ENCODE data around the gene MED12L.

Gene MED12L

GRCh38 chr3:151297429-151297828 is 212.0 kb downstream of the MED12L start:
- no peak for DNase-seq (ENCODE audit: low spot score)

DNA sequence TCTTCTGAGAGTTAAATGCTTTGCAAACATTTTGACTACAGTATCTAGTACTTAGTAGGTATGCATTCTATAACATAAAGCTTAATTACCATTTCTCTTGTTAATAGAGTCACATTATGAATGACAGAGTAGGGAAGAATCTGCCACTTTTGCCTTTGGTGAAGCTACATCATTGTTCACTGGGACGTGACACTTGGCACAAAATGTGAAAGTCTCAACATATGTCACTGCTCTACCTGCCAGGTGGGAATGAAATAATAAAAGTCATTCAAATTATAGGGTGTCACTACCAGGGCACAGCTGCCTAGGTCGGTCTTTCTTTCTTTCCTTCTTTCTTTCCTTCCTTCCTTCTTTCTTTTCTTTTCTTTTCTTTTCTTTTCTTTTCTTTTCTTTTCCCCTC is 213.5 kb downstream of the MED12L start:
- DNase-seq (ENCODE audit: low spot score): no peak

GRCh38 chr3:151300539-151300938 is 215.1 kb downstream of the MED12L start:
- no peak for DNase-seq (ENCODE audit: low spot score)

GRCh38 chr3:151301787-151302186 is 216.3 kb downstream of the MED12L start:
- no peak for DNase-seq (ENCODE audit: low spot score)

DNA sequence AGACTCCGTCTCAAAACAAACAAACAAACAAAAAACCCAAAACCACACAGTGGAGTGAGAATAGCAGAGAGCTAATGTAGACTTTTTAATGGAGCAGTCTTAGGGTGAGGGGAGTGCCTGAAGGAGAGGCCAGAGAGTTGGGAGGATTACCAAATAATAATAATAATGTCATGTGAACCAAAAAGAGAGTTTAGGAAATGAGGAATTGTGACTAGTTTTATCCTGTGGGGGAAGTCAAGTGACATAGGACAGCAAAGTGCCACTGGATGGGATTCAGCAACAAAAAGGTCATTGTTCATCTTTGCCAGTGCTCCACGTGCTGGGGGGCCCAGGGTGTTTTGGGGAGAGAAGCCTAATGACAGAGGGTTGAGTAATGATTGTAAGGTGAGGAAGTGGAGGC is 218.3 kb downstream of the MED12L start:
- no peak for DNase-seq (ENCODE audit: low spot score)

- DNase-seq (ENCODE audit: low spot score): no peak
These were observed 219.8 kb downstream of the MED12L start for GRCh38 chr3:151305060-151305774.

GRCh38 chr3:151305775-151306151 is 220.3 kb downstream of the MED12L start:
- DNase-seq (ENCODE audit: low spot score): no peak

DNA sequence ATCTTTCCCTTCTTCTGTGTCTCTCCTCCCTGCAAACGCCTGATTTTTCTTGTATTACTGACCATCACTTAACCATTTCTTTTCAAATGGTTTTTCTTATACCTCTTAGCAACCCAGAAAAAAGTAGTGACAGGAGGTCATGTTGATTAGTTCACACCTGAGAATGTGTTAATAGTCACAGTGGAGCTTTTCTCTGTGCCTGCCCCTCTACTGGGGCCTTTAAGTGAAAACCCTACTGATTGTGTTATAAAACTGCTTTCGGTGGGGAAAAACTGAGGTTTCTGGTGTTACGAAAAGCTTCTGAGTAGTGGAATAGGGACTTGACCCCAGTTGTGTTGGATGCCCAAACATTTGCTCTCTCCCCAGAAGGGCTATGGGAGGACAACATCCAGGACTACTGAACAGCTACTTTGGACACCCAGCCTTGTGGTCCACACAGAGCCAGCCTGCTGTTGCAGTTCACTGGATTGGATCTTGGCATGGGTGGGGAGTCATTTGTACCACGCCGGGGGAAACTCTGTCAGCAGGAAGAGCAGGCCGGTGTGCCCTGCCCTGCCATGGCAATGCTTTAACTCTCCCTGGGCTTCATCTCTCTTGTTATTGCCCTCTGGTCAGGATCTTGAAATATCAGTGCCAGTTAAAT is 220.8 kb downstream of the MED12L start:
- no peak for DNase-seq (ENCODE audit: low spot score)

GRCh38 chr3:151307131-151307530 is 221.7 kb downstream of the MED12L start:
- no peak for DNase-seq (ENCODE audit: low spot score)

- DNase-seq (ENCODE audit: low spot score): no peak
These were observed 222.4 kb downstream of the MED12L start for GRCh38 chr3:151307583-151308488.

DNA sequence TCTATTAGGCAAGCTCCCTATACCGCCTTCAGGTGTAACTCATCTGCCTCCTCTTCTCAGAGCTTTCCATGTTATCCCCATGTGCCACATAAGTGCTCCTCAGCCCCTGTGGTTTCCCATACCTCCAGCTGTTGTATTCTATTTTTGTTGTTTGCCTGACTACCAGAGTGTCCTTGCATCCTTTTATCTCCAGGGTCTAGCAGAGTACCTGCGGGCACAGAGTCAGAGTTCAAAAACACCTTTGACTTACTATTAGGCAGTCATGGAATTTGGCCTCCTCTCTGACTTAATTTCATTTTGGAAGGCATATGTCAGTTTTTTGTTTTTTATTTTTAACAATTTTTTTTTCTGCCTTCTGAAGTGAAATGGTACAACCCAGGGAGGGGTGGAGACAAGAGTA is 224.1 kb downstream of the MED12L start:
- DNase-seq (ENCODE audit: low spot score): no peak

- DNase-seq (ENCODE audit: low spot score): no peak
These were observed 227.5 kb downstream of the MED12L start for GRCh38 chr3:151312972-151313371.

DNA sequence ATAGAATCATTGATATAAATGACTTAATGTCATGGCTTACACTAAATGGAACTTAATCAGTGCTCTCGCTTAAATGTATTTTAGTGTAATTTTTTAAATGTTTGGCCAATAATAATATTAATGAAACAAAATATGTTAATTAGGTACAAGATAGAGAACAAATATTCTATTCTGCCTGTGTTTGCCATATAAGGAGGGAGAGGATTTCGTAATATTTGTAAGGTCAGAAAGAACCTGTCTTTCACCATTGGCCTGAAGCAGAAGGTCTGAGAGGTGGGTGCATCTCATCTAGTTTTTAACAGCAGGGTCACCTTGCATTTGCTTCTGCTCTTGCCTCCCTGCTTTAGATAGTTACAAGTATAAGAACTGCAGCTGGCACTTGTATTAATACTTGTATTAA is 228.7 kb downstream of the MED12L start:
- DNase-seq (ENCODE audit: low spot score): no peak

- DNase-seq (ENCODE audit: low spot score): no peak
These were observed 229.1 kb downstream of the MED12L start for GRCh38 chr3:151314593-151314992.

DNA sequence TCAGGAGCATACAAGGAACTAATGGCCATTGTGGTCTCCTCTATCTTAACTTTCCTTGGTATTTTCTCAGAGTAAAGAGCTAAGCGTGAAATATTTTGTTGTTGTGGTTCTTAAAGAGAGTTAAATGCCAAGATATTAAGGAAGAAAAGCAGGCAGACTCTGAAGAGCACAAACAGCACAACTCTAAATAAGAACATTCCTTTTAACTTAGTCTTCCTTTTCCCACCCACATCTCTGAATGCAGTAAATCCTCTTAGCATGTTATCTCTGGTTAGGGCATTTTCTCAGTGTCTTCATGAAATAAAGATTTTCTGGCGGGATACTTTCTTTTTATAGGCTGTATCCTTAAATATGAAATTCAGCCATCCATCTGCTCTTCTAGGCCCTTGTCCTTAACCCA is 229.7 kb downstream of the MED12L start:
- DNase-seq (ENCODE audit: low spot score): no peak

GRCh38 chr3:151315846-151316245 is 230.4 kb downstream of the MED12L start:
- no peak for DNase-seq (ENCODE audit: low spot score)

DNA sequence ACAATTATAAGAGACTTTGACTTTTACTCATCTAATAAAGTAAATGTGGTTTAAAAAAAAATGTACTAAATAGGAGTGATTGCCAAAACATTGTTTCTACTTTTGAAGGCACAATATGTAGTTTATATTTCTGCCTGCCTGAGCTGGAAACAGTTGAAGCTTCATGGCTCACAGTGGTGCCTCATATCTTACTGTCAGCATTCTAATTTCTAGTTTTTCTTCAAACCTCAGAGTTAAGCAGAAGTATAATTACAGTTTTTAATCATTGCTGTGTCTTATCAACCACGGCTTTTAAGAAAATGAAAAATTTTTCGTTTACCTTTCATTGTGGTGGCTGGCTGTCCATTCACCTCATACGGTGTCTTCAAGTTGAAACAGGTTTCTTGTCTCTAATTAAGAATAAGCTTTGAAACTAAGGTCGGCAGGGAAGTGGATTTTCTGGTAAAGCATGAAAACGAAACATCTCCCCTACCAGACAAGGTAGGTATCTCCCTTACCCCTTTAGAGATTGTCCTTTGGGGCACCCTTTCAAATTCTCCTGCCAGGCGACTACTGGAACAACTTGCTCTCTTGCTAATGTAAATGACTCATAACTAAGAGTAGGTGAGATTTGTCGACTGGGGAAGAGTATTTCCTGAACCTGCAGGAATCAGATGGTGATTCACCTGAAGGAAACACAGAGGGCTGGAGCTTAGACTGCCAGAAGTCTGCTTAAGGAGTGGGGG is 231.0 kb downstream of the MED12L start, which contains the start of gene GPR87:
GPR87 (minus strand) TSS at position 554 of the 725 bp plus-strand sequence. CDS start 16,720 bp downstream, outside the sequence.
- peak; percentile 10 for DNase-seq (ENCODE audit: low spot score)

GRCh38 chr3:151318313-151318712 is 232.8 kb downstream of the MED12L start:
- no peak for DNase-seq (ENCODE audit: low spot score)

DNA sequence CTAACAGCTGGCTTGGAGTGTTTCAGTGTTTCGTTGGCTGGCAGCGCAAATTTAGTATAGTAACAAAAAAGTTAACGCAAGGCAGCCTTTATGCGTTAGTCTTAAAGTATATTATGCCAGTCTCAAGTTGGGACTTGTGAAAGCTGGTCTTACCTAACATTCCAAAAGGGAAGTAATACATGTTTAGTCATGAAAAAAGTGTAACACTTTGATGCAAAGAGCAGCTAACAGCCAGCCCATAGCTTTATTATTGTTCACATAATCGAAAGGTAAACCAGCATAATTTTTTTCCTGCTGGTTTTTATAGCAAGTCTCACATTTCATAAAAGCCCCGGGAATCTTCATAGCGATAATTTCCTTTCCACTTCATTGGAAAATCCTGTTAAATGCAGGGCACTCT is 233.5 kb downstream of the MED12L start:
- no peak for DNase-seq (ENCODE audit: low spot score)

- DNase-seq (ENCODE audit: low spot score): no peak
These were observed 234.2 kb downstream of the MED12L start for GRCh38 chr3:151319628-151320027.

DNA sequence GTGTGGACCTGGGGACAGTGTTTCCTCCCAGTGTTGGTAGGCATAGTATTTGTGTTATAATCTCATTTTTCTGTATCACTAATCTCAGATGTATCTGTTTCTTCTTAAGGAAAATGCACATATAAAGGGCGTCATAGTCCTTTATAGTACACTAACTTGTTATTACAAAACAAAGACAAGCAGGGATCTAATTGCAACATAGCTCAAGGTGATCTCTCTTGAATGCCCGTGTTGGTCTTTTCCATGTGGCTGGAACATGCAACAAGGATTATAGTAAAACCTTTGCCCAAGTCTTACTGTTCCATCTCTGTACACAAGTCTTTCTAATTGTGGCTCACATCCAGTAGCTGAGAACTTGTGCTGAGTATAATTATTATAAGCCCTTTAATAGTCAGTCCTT is 234.7 kb downstream of the MED12L start:
- no peak for DNase-seq (ENCODE audit: low spot score)

DNA sequence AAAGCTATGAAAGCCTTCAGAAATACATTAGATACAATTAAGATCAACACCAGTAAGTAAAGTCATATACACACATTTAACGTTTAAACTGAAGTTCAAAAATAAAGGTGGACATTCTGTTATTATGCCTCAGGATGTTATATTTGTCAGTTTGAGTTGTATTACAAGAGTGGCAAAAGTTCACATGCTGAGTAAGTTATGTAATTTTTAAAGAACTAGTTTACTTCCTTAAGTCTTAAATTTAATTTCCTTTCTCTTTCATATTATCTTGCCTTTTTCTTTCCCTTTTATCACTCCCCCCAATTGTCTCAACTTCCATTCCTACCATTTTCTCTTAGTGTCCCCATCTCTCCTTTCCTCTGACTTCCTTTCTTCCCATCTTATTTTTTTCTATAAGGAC is 236.1 kb downstream of the MED12L start:
- DNase-seq (ENCODE audit: low spot score): no peak
